ENCODE data around the gene PAX8. TPM values are rescaled to one million over a fixed set of nuclear protein-coding genes. Genes with fewer than 3 reads are reported as not detected.

The PAX8 gene
- total and polyA plus RNA-seq, 2 of the 13 experiments (the other 11 are each of a cell fraction or from before 2014, with no cell fraction given): 1.5 to 8.8 TPM

DNA sequence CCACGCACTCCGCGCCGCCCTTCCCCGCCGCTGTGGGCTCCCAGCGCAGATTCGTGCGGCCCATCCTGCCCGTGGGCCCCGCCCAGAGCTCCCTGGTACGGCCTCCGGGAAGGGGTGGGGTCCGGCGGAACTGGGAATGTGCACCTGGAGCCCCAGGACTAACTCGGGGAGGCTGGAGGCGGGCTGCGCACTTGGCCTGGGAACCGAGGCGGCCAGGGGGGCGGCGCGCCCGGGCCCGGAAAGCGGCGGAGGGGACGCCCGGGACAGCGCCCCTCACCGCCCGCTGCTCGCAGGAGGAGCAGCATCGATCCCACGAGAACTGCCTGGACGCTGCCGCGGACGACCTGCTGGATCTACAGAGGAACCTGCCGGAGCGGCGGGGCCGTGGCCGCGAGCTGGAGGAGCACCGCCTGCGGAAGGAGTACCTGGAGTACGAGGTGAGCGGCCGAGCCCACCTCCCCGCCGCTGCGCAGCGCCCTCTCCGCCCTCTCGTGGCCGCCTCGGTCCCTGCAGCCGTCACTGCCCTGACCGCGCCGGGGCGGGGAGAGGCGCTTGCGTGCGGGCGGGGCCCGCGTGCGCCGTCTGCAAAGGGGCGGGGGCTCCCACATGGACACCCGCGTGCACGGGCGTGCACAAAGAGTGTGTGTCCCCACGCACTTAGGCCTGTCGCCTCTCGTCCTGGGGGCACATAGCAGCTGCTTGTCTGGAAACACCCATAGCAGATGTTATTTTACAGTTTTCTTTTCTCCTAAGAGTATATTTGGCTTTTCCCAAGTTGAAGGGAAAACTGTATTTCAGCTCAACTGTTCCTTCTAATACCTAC, 79.7 kb downstream of the PAX8 start (continued):
- TF ChIP-seq, protein P1, sequence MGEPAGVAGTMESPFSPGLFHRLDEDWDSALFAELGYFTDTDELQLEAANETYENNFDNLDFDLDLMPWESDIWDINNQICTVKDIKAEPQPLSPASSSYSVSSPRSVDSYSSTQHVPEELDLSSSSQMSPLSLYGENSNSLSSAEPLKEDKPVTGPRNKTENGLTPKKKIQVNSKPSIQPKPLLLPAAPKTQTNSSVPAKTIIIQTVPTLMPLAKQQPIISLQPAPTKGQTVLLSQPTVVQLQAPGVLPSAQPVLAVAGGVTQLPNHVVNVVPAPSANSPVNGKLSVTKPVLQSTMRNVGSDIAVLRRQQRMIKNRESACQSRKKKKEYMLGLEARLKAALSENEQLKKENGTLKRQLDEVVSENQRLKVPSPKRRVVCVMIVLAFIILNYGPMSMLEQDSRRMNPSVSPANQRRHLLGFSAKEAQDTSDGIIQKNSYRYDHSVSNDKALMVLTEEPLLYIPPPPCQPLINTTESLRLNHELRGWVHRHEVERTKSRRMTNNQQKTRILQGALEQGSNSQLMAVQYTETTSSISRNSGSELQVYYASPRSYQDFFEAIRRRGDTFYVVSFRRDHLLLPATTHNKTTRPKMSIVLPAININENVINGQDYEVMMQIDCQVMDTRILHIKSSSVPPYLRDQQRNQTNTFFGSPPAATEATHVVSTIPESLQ (CRISPR knock-in tag; conservative IDR thresholded peaks at IDR 0.05): no peak
- TF ChIP-seq TSC22D2 (CRISPR knock-in tag; IDR thresholded peaks at IDR 0.05; ENCODE audit: borderline replicate concordance): peak; percentile 71; the same call in 1 of the 2 replicates
- 0 out of 2 replicates have a peak, but pooled peaks have one; percentile 13 for TF ChIP-seq ZNF12 (CRISPR knock-in tag; IDR thresholded peaks at IDR 0.05)
- peak; percentile 95 for TF ChIP-seq ZNF337 (CRISPR knock-in tag; IDR thresholded peaks at IDR 0.05; ENCODE audit: borderline replicate concordance, low read depth)
- peak; percentile 84; the same call in 1 of the 2 replicates for TF ChIP-seq SMAD1 (CRISPR knock-in tag; IDR thresholded peaks at IDR 0.05; ENCODE audit: borderline replicate concordance, low read depth)
- TF ChIP-seq SRSF4 (IDR thresholded peaks at IDR 0.05; ENCODE audit: low read depth, low read length, poor library complexity, severe bottlenecking): no peak
- TF ChIP-seq ISL2 (CRISPR knock-in tag; IDR thresholded peaks at IDR 0.05): peak; percentile 49
- TF ChIP-seq, protein P2, sequence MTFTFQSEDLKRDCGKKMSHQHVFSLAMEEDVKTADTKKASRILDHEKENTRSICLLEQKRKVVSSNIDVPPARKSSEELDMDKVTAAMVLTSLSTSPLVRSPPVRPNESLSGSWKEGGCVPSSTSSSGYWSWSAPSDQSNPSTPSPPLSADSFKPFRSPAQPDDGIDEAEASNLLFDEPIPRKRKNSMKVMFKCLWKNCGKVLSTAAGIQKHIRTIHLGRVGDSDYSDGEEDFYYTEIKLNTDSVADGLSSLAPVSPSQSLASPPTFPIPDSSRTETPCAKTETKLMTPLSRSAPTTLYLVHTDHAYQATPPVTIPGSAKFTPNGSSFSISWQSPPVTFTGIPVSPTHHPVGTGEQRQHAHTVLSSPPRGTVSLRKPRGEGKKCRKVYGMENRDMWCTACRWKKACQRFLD (CRISPR knock-in tag; IDR thresholded peaks at IDR 0.05; ENCODE audit: borderline replicate concordance): 0 out of 2 replicates have a peak, but pooled peaks have one; percentile 73
- TF ChIP-seq TMF1 (CRISPR knock-in tag; IDR thresholded peaks at IDR 0.05; ENCODE audit: low read depth): peak; percentile 41; the same call in 1 of the 2 replicates
- TF ChIP-seq ZNF224 (CRISPR knock-in tag; IDR thresholded peaks at IDR 0.05): 0 out of 2 replicates have a peak, but pooled peaks have one; percentile 74
- TF ChIP-seq TBP (CRISPR knock-in tag; IDR thresholded peaks at IDR 0.05): peak; percentile 84; the same call in 1 of the 2 replicates
- TF ChIP-seq GPN1 (CRISPR knock-in tag; IDR thresholded peaks at IDR 0.05; ENCODE audit: borderline replicate concordance): no peak
- TF ChIP-seq MIER3 (CRISPR knock-in tag; IDR thresholded peaks at IDR 0.05; ENCODE audit: borderline replicate concordance): no peak
- TF ChIP-seq ZNF7 (CRISPR knock-in tag; IDR thresholded peaks at IDR 0.05): no peak
- TF ChIP-seq RBFOX2 (IDR thresholded peaks at IDR 0.05; ENCODE audit: low read depth, low read length): peak; percentile 92
- no peak for TF ChIP-seq TRIM24 (CRISPR knock-in tag; IDR thresholded peaks at IDR 0.05)
- TF ChIP-seq ZNF205 (CRISPR knock-in tag; IDR thresholded peaks at IDR 0.05): peak; percentile 91
- peak; percentile 6; the same call in 1 of the 2 replicates for TF ChIP-seq CEBPG (CRISPR knock-in tag; IDR thresholded peaks at IDR 0.05)
- TF ChIP-seq U2AF1 (optimal IDR thresholded peaks at IDR 0.05; ENCODE audit: low read depth, low read length): no peak
- TF ChIP-seq ZNF251 (CRISPR knock-in tag; IDR thresholded peaks at IDR 0.05): no peak
- TF ChIP-seq HIVEP1 (CRISPR knock-in tag; IDR thresholded peaks at IDR 0.05): peak; percentile 66; the same call in 1 of the 2 replicates
- TF ChIP-seq ZFP82 (CRISPR knock-in tag; IDR thresholded peaks at IDR 0.05; ENCODE audit: borderline replicate concordance): no peak
- TF ChIP-seq, protein P3, sequence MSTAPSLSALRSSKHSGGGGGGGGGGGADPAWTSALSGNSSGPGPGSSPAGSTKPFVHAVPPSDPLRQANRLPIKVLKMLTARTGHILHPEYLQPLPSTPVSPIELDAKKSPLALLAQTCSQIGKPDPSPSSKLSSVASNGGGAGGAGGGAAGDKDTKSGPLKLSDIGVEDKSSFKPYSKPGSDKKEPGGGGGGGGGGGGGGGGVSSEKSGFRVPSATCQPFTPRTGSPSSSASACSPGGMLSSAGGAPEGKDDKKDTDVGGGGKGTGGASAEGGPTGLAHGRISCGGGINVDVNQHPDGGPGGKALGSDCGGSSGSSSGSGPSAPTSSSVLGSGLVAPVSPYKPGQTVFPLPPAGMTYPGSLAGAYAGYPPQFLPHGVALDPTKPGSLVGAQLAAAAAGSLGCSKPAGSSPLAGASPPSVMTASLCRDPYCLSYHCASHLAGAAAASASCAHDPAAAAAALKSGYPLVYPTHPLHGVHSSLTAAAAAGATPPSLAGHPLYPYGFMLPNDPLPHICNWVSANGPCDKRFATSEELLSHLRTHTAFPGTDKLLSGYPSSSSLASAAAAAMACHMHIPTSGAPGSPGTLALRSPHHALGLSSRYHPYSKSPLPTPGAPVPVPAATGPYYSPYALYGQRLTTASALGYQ (CRISPR knock-in tag; IDR thresholded peaks at IDR 0.05): no peak; the same call in 1 of the 2 replicates
- TF ChIP-seq RAD21 (CRISPR knock-in tag; IDR thresholded peaks at IDR 0.05): peak; percentile 99
